ENCODE results near the gene CCZ1.
"Not testable (repeated sequence)": the region's sequence is repeated elsewhere in the genome, so short reads cannot be mapped to it uniquely, and the experiment has no call there.

GRCh38 chr7:5916529-5916928, 18.0 kb downstream of the CCZ1 start:
- TF ChIP-seq CTCF (IDR thresholded peaks at IDR 0.05 in 4 of 5, conservative IDR thresholded peaks at IDR 0.05 in 1 of 5); POLR2A (IDR thresholded peaks at IDR 0.05): not testable (repeated sequence)

All from gastrocnemius medialis (tissue), 4 donors.